ENCODE measurements around the gene ZMAT2. TPM values are rescaled to one million over a fixed set of nuclear protein-coding genes. Genes with fewer than 3 reads are reported as not detected.

Gene ZMAT2
- total RNA-seq, 1 experiment from 2014 or later = 55.3 TPM

DNA sequence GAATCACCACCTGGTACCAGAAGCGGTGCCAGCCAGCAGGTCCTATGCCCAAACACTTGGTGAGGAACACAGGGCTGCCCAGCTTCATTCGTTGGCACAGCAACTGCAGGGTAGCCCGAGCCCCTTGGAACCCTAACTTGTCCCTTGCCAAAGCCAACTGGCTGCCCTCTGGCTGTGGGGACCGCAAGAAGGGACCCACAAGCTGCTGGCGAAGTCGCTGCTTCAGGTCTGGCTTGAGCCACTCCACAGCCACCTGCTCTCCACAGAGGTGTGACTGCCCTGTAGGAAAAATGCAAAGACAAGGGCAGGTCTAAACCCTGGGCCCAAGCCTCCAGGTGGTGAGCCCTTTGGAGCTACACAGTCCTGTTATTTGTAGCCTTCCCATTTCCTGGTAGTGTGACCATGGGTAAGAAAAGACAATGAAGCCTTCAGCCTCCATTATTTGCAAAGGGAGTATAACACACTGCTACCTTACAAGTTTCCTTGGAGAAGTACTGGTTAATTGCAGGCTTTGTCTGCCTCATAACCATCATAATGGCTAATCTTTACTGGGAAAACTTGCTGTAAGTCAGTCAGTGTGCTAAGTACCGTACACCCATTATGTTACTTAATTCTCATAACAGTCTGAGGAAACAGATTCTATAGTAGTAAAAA, 28.6 kb upstream of the ZMAT2 start:
- CTCF ChIA-PET = no interaction called here
- peaks cover 30 to 44% of the 10 kb centered on the region in 2 experiments for H3K36me3 ChIP-seq (ENCODE audit: control insufficient read depth in 1 of 2, insufficient read depth in 2 of 2, low read length in 2 of 2)
- H3K27ac ChIP-seq (ENCODE audit: low read depth, low read length) = no peak overlapping the region
- H3K9me2 ChIP-seq (ENCODE audit: insufficient read depth) = no peaks in the 10 kb centered on the region
- no peak overlapping the region for H3K4me3 ChIP-seq (replicated peaks in 1 of 2; ENCODE audit: low read depth in 1 of 2, low read length in 2 of 2)
- no TSS peak for BruUV-seq (replicated peaks)
- H4K20me1 ChIP-seq (ENCODE audit: insufficient read depth) = no peaks in the 10 kb centered on the region
- TF ChIP-seq, protein P1, sequence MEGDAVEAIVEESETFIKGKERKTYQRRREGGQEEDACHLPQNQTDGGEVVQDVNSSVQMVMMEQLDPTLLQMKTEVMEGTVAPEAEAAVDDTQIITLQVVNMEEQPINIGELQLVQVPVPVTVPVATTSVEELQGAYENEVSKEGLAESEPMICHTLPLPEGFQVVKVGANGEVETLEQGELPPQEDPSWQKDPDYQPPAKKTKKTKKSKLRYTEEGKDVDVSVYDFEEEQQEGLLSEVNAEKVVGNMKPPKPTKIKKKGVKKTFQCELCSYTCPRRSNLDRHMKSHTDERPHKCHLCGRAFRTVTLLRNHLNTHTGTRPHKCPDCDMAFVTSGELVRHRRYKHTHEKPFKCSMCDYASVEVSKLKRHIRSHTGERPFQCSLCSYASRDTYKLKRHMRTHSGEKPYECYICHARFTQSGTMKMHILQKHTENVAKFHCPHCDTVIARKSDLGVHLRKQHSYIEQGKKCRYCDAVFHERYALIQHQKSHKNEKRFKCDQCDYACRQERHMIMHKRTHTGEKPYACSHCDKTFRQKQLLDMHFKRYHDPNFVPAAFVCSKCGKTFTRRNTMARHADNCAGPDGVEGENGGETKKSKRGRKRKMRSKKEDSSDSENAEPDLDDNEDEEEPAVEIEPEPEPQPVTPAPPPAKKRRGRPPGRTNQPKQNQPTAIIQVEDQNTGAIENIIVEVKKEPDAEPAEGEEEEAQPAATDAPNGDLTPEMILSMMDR (IDR thresholded peaks at IDR 0.05 in 2 of 3, conservative IDR thresholded peaks at IDR 0.05 in 1 of 3; ENCODE audit: borderline replicate concordance in 1 of 3, insufficient read depth in 1 of 3, low read depth in 2 of 3, low read length in 2 of 3) = no peak
- TF ChIP-seq, protein P2, sequence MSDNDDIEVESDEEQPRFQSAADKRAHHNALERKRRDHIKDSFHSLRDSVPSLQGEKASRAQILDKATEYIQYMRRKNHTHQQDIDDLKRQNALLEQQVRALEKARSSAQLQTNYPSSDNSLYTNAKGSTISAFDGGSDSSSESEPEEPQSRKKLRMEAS (IDR thresholded peaks at IDR 0.05) = no peak
- TF ChIP-seq ZFX (IDR thresholded peaks at IDR 0.05) (no peak), ELF1 (IDR thresholded peaks at IDR 0.05; ENCODE audit: borderline replicate concordance, low read depth) (no peak), EZH2phosphoT487 (IDR thresholded peaks at IDR 0.05; ENCODE audit: borderline replicate concordance) (no peak), POLR2AphosphoS5 (IDR thresholded peaks at IDR 0.05; ENCODE audit: low read depth, low read length) (no peak), CEBPB (IDR thresholded peaks at IDR 0.05; ENCODE audit: low read depth) (no peak), RAD21 (IDR thresholded peaks at IDR 0.05; ENCODE audit: low read depth) (no peak), JUND (IDR thresholded peaks at IDR 0.05) (no peak), POLR2A (IDR thresholded peaks at IDR 0.05; ENCODE audit: borderline replicate concordance, extremely low read depth, insufficient read depth, insufficient read length) (no peak), EZH2 (IDR thresholded peaks at IDR 0.05) (no peak), YY1 (IDR thresholded peaks at IDR 0.05; ENCODE audit: extremely low read depth, insufficient replicate concordance, low read depth, low read length) (no peak), ZNF274 (IDR thresholded peaks at IDR 0.05; ENCODE audit: low read depth, low read length) (no peak), FOSL1 (IDR thresholded peaks at IDR 0.05; ENCODE audit: low read depth) (no peak), TCF7L2 (IDR thresholded peaks at IDR 0.05; ENCODE audit: borderline replicate concordance, extremely low read depth, insufficient read depth, insufficient read length) (no peak), CBX3 (IDR thresholded peaks at IDR 0.05; ENCODE audit: low read depth) (no peak), SRF (IDR thresholded peaks at IDR 0.05; ENCODE audit: low read depth) (no peak)
- TF ChIP-seq, protein P3, sequence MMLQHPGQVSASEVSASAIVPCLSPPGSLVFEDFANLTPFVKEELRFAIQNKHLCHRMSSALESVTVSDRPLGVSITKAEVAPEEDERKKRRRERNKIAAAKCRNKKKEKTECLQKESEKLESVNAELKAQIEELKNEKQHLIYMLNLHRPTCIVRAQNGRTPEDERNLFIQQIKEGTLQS (IDR thresholded peaks at IDR 0.05) = no peak
- TF ChIP-seq, protein P4, sequence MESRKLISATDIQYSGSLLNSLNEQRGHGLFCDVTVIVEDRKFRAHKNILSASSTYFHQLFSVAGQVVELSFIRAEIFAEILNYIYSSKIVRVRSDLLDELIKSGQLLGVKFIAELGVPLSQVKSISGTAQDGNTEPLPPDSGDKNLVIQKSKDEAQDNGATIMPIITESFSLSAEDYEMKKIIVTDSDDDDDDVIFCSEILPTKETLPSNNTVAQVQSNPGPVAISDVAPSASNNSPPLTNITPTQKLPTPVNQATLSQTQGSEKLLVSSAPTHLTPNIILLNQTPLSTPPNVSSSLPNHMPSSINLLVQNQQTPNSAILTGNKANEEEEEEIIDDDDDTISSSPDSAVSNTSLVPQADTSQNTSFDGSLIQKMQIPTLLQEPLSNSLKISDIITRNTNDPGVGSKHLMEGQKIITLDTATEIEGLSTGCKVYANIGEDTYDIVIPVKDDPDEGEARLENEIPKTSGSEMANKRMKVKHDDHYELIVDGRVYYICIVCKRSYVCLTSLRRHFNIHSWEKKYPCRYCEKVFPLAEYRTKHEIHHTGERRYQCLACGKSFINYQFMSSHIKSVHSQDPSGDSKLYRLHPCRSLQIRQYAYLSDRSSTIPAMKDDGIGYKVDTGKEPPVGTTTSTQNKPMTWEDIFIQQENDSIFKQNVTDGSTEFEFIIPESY (IDR thresholded peaks at IDR 0.05; ENCODE audit: extremely low read depth, insufficient replicate concordance, low read length) = no peak
- intact Hi-C loops (cut with micrococcal nuclease) = no loop called here
- no peaks in the 10 kb centered on the region for H3K4me1 ChIP-seq (ENCODE audit: control insufficient read depth in 1 of 2, insufficient read depth in 2 of 2, low read length in 2 of 2)
- H3K9me3 ChIP-seq (ENCODE audit: control insufficient read depth in 1 of 2, insufficient read depth in 1 of 2, low read depth in 1 of 2, low read length in 2 of 2) = no peaks in the 10 kb centered on the region
- H3K27me3 ChIP-seq (ENCODE audit: insufficient read depth, low read length) = no peaks in the 10 kb centered on the region
- RAD21 ChIA-PET (ENCODE audit: low non-redundant PET in 1 of 2, low total read pairs in 2 of 2, uncharacterized antibody in 2 of 2, unreplicated experiment in 2 of 2) = no interaction called here
- no peak for DNase-seq (ENCODE audit: low read depth, low spot score)
- peaks cover 28% of the 10 kb centered on the region for H3K79me2 ChIP-seq (ENCODE audit: insufficient read depth, low read length)
- H3K9ac ChIP-seq (ENCODE audit: low read length) = no peak overlapping the region
- ATAC-seq = peak; percentile 19; the same call in 1 of the 2 replicates
- POLR2A ChIA-PET = interaction anchor here (1.2 kb wide), 1 partner anchor 19 kb away, joined by 3 read pairs; no protein-coding TSS in a partner anchor
- no peak overlapping the region for H2AFZ ChIP-seq (ENCODE audit: low read depth, low read length, poor library complexity, severe bottlenecking)
- H3K4me2 ChIP-seq (ENCODE audit: low read length) = no peak overlapping the region
